ENCODE results near the gene OPRL1. TPM values are rescaled to one million over a fixed set of nuclear protein-coding genes. Genes with fewer than 3 reads are reported as not detected.

OPRL1 gene
- total RNA-seq, 1 donor from 2014 or later, result 1.4 TPM

DNA sequence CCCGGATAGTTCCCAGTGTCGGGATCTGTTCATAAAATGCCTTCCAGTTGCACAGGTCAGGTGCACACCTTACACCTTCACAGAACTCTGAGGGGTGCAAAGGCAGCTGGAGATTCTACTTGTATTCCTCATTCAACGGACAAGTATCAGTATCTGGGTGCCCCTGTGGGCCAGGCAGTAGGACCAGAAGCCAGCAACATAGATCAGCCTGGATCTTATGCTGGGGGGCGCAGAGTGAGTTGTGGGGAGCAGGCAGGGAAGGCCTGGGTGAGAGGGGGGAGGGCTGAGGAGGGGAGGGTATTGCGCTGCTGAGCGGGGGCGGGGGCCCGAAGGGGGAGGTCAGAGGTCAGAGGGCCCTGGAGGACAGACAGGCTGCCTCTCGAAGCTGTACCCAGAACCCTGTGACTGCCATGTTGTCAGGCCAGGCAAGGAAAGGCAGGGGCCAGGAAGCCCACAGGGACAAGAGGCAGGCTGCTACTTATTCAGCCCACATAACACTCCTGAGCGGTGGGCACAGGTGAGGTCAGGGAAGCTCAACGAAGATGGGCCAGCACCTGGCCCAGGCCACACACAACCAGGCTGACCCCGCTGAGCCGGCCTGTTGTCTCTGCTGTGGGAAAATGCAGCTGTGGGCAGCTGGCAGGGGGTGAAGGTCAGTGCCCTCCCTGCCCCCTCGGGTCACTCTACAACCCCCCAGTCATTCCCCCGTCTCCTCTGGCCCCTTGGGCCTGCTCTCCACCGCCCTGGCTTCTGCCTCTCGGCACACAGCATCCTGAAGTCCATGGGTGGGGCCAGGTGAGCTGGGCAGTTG lies 1.1 kb downstream of the OPRL1 start:
- TF ChIP-seq, protein P1, sequence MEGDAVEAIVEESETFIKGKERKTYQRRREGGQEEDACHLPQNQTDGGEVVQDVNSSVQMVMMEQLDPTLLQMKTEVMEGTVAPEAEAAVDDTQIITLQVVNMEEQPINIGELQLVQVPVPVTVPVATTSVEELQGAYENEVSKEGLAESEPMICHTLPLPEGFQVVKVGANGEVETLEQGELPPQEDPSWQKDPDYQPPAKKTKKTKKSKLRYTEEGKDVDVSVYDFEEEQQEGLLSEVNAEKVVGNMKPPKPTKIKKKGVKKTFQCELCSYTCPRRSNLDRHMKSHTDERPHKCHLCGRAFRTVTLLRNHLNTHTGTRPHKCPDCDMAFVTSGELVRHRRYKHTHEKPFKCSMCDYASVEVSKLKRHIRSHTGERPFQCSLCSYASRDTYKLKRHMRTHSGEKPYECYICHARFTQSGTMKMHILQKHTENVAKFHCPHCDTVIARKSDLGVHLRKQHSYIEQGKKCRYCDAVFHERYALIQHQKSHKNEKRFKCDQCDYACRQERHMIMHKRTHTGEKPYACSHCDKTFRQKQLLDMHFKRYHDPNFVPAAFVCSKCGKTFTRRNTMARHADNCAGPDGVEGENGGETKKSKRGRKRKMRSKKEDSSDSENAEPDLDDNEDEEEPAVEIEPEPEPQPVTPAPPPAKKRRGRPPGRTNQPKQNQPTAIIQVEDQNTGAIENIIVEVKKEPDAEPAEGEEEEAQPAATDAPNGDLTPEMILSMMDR (IDR thresholded peaks at IDR 0.05), result no peak
- H3K4me3 Mint-ChIP-seq, result peak overlapping the region; percentile 81
- intact Hi-C loops (cut with micrococcal nuclease), result no loop called here
- peak overlapping the region; percentile 84 for H3K27ac Mint-ChIP-seq
- DNase-seq (no peak), ATAC-seq (ENCODE audit: low read depth) (no peak)
- H3K27me3 Mint-ChIP-seq, result peaks cover 4% of the 10 kb centered on the region
- CTCF ChIA-PET, result interaction anchor here (1.3 to 7.5 kb wide), 3 partner anchors 21 to 107 kb away, joined by 3 to 80 read pairs (median 5); no protein-coding TSS in a partner anchor
- H3K36me3 Mint-ChIP-seq (ENCODE audit: low read depth), result peaks cover 5% of the 10 kb centered on the region
- peaks cover 62% of the 10 kb centered on the region for H3K4me1 Mint-ChIP-seq
- H3K9me3 Mint-ChIP-seq, result no peaks in the 10 kb centered on the region
- POLR2A ChIA-PET, result interaction anchor here (1.1 to 8.1 kb wide), 8 partner anchors 15 to 100 kb away, joined by 3 to 77 read pairs (median 9); partner anchors contain the start of genes NPBWR2 and TCEA2

DNA sequence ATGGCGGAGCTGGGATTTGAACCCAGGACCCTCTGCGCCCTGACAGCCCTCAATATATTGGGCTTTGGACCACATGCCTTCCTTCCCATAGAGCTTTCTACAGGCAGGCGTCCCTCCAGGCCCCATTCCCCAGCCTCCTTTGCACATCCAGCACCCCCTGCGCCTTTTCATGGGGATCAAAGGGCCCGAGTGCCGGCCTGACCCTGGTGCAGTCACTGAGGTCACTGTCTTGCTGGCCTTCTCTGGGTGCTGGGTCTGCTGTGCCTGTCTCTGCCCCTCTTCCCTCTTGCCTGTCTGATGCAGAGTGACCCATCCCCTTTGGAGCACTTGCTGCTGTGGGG lies 1.7 kb downstream of the OPRL1 start:
- TF ChIP-seq, protein P1 (IDR thresholded peaks at IDR 0.05), result no peak
- ChIA-PET CTCF (interaction anchor here (1.3 to 7.5 kb wide), 3 partner anchors 20 to 107 kb away, joined by 3 to 80 read pairs (median 5); no protein-coding TSS in a partner anchor), POLR2A (interaction anchor here (3.1 to 8.1 kb wide), 2 partner anchors 15 to 18 kb away, joined by 27 to 77 read pairs; no protein-coding TSS in a partner anchor)
- peaks cover 4% of the 10 kb centered on the region for H3K36me3 Mint-ChIP-seq (ENCODE audit: low read depth)
- DNase-seq (no peak), ATAC-seq (ENCODE audit: low read depth) (no peak)
- peaks cover 4% of the 10 kb centered on the region for H3K27me3 Mint-ChIP-seq
- H3K9me3 Mint-ChIP-seq, result no peaks in the 10 kb centered on the region
- H3K4me3 Mint-ChIP-seq, result peak overlapping the region; percentile 50
- H3K27ac Mint-ChIP-seq, result no peak overlapping the region
- intact Hi-C loops (cut with micrococcal nuclease), result no loop called here
- H3K4me1 Mint-ChIP-seq, result peaks cover 56% of the 10 kb centered on the region

DNA sequence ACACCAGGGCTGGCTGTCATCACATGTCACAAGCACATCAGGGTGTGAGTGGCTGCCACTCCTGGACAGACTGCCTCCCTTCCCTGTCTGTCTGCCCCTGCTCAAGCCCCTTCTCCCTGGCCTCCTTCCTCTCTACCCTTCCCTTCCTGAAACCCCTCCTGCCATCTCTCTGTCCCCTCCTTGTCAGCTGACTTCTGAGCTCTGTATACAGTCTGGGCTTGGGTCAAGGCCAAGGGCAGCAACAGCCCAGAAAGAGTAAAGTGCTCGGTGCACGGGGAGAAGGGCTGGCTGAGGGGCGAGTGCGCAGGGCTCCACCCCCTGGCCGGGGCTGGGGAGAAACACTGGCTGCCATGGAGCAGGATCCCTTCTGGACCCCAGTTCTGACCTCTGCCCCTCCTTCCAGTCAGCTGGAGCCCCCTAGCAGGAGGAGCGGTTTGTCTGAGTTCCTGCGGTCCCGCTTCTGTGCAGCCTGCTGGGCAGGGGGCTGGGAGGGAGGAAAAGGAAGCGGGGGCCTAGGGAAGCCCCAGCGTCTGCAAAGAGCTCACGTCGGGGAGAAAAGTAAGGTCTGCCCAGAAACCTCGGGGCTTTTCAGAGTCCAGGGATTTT lies 2.3 kb downstream of the OPRL1 start:
- POLR2A ChIA-PET, result no interaction called here
- no peaks in the 10 kb centered on the region for H3K9me3 Mint-ChIP-seq
- TF ChIP-seq, protein P1 (IDR thresholded peaks at IDR 0.05), result no peak

DNA sequence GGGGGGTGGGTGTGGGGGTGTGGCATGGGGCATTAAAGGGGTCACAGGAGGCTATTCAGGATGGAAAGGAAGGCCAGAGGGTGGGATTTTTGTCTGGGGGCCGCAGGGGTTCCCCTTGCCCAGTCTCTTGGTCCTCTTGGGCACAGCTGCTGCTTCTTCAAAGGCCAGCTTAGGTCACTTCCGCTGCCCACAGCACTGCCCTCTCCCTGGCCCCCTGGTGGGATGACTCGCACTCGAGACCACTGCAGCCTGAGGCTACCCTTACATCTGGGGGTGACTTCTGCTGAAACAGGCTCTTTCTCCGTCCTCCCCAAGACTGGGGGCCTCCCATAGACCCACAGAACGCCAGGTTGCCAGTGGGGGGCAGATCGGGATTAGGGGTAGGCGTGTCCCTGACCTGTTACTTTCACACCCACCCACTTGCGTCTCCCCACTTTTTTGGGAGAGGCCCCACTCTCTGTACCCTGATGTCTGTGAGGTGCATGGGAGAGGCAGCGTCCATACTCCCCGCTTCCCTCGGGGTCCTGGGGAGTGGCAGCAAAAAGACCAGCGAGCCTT lies 3.0 kb downstream of the OPRL1 start:
- no peaks in the 10 kb centered on the region for H3K9me3 Mint-ChIP-seq
- TF ChIP-seq, protein P1 (IDR thresholded peaks at IDR 0.05), result no peak
- peaks cover 3% of the 10 kb centered on the region for H3K36me3 Mint-ChIP-seq (ENCODE audit: low read depth)
- ATAC-seq (ENCODE audit: low read depth), result no peak
- DNase-seq, result no peak
- H3K4me1 Mint-ChIP-seq, result peaks cover 45% of the 10 kb centered on the region
- ChIA-PET POLR2A (interaction anchor here (1.4 to 2.0 kb wide), 5 partner anchors 17 to 172 kb away, joined by 4 to 23 read pairs (median 12); partner anchors contain the start of genes NPBWR2 and PCMTD2), CTCF (interaction anchor here (1.1 to 7.5 kb wide), 8 partner anchors 13 to 103 kb away, joined by 4 to 80 read pairs (median 8); partner anchors contain the start of genes PRPF6 and SAMD10)
- peaks cover 4% of the 10 kb centered on the region for H3K27me3 Mint-ChIP-seq
- intact Hi-C loops (cut with micrococcal nuclease), result loop anchor here (1.0 kb wide), 2 partner anchors 37 to 44 kb away; no protein-coding TSS in a partner anchor
- no peak overlapping the region for H3K27ac Mint-ChIP-seq
- peak overlapping the region; percentile 77 for H3K4me3 Mint-ChIP-seq

More for the DNA sequence above, 2.3 kb downstream of the OPRL1 start:
- Mint-ChIP-seq H3K27me3 (peaks cover 4% of the 10 kb centered on the region), H3K4me1 (peaks cover 52% of the 10 kb centered on the region), H3K36me3 (ENCODE audit: low read depth) (peaks cover 4% of the 10 kb centered on the region), H3K27ac (peak overlapping the region; percentile 41), H3K4me3 (peak overlapping the region; percentile 50)
- no peak for ATAC-seq (ENCODE audit: low read depth)
- CTCF ChIA-PET, result interaction anchor here (1.3 to 7.5 kb wide), 3 partner anchors 39 to 108 kb away, joined by 3 to 80 read pairs (median 9); no protein-coding TSS in a partner anchor
- intact Hi-C loops (cut with micrococcal nuclease), result no loop called here
- no peak for DNase-seq

Measured in activated B cell treated with CpG ODN at 0.5 μM for 24 hours (primary cell).